Measurements from ENCODE around the gene LUC7L3.
"Not testable (repeated sequence)": the region's sequence is repeated elsewhere in the genome, so short reads cannot be mapped to it uniquely, and the experiment has no call there.

LUC7L3 gene

GRCh38 chr17:50707289-50708049 is 11.9 kb upstream of the LUC7L3 start, which contains the start of gene ANKRD40:
Gene ANKRD40, minus strand, starts transcription at chr17:50707914. Its CDS starts 260 bp downstream, at chr17:50707654.
- Histone ChIP-seq H3K27ac (peak within 1 kb of the TSS; percentile 52 to 99 (median 93)), H3K4me3 (peak within 1 kb of the TSS; percentile 53 to 81 (median 71))

- peak overlapping the region; percentile 53 to 81 (median 71) for H3K4me3 ChIP-seq
These were observed 11.1 kb upstream of the LUC7L3 start for GRCh38 chr17:50708050-50709000.

GRCh38 chr17:50709053-50709452 is 10.3 kb upstream of the LUC7L3 start:
- H3K4me3 ChIP-seq: not testable (repeated sequence)
- peak overlapping the region in 20 of 21 experiments; percentile 52 to 99 (median 94) for H3K27ac ChIP-seq

More at GRCh38 chr17:50708050-50709000, 11.1 kb upstream of the LUC7L3 start:
- peak overlapping the region; percentile 52 to 99 (median 93) for H3K27ac ChIP-seq

DNA sequence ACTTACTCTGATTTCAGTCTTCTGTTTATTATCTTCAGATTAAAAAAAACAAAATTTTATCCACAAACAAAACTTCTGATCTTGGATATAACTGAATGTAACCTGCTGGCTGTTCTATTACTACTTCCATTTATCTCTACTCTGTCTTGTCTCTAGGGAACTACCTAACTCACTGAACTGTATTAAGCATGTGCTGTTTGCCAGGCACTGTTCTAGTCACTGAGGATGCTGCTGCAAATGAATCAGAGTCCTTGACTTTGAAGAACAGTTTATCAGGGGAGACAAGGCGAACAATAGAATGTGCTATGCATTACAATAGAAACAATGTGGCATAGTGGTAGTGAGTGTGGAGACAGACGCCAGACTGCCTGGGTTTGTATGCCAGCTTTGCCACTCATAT is 9.4 kb upstream of the LUC7L3 start:
- H3K27ac ChIP-seq: peak overlapping the region in 6 of 21 experiments; percentile 4 to 99 (median 97)
- no peak overlapping the region for H3K4me3 ChIP-seq

GRCh38 chr17:50710650-50711049 is 8.8 kb upstream of the LUC7L3 start:
- H3K27ac ChIP-seq: peak overlapping the region in 1 of 21 experiments; percentile 26

GRCh38 chr17:50712641-50713040 is 6.8 kb upstream of the LUC7L3 start:
- H3K4me3 ChIP-seq: no peak overlapping the region
- H3K27ac ChIP-seq: no peak overlapping the region

More at GRCh38 chr17:50710650-50711049, 8.8 kb upstream of the LUC7L3 start:
- no peak overlapping the region for H3K4me3 ChIP-seq

DNA sequence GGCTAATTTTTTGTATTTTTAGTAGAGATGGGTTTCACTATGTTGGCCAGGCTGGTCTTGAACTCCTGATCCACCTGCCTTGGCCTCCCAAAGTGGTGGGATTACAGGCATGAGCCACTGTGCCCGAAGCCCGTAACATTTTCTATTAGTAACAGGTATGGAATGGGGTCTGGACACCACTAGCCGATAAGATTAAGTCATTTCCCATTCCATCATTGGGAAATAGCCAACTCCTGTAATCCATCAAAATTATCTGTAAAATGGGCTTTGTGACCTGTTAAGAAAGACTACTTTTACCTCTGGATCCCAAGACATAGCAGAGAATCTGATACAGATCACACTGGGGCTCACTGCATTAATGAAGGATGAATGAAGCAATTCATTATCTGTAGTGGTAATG is 3.9 kb upstream of the LUC7L3 start:
- no peak overlapping the region for H3K4me3 ChIP-seq
- H3K27ac ChIP-seq: no peak overlapping the region

DNA sequence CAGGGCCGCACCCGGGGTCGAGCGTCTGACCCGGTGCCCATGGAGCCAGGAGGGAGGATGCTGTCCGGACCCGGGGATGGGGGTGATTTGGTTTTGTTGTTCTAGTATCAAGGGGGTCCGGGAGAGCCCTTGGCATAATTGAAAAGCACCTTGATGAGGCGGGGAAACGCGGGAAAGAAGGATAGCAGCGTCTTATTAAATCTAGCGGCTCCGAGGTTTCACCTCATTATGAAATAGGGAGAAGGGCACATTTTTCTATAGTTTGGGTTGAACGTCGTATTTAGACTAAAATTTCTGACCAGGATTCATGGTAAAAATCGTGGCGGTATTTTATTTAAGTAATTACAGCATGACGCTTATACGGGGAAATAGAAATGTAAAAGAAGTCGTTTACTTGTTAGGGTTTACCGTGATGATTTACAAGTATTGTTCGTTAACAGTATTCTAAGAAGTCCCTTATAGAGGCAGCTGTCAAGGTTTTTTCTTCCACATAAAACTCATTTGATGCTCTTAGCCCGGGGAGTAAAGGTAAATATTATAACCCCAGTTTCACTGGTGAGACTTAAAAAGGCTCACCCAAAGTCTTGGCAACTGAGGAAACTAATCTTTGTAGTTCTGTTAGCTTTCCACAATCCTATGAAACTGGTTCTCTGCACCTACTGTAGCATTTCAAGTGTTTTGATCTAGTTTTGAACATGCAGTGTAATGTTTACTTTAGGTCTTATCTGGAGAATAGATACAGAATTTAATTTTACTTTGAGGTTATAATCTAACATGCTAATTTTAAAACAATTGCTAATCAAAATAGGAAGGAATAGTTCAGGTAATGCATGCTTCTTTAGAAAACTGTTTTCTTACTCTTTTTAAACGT is 756 bp downstream of the LUC7L3 start:
- Histone ChIP-seq H3K27ac (peak overlapping the region; percentile 84 to 99 (median 96)), H3K4me3 (peak overlapping the region; percentile 84 to 99 (median 94))

DNA sequence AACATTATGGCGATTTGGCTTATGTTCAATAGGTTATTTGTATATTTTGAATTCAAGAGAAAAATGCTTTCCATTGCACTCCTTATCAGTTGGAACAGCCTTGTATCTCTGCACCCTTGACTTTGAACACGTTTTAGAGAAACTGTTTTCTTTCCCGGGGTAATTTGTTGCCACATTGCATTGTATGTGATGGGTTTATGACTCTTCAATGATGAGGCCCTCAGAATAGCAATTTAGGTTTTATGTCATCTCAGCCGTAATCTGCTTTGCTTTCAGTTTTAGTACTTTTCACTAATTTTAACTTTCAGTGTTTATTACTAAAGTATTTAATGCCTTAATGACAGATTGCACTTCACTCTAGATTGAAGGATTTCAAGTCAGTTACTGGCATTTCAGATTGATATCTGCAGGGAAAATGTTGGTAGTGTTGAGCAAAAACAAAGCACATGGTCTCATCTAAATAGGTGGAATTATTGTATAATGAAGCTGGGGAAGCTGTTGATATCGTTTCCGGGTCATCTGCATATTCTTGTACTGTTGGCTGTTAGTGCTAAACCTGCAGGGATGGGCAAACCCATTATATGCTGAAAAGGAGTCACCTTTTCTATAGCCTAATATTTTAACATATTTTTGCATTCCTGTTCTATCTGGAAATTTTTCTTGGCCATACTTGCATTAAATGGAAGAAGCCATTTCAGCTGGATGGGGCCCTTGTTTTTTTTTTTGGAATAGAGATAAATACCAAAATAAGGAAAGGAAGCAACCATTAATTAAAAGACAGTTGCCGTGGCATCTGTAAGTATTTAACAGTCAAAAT is 2.0 kb downstream of the LUC7L3 start:
- Histone ChIP-seq H3K4me3 (peak overlapping the region; percentile 84 to 99 (median 94)), H3K27ac (peak overlapping the region in 10 of 21 experiments; percentile 7 to 99 (median 94))

DNA sequence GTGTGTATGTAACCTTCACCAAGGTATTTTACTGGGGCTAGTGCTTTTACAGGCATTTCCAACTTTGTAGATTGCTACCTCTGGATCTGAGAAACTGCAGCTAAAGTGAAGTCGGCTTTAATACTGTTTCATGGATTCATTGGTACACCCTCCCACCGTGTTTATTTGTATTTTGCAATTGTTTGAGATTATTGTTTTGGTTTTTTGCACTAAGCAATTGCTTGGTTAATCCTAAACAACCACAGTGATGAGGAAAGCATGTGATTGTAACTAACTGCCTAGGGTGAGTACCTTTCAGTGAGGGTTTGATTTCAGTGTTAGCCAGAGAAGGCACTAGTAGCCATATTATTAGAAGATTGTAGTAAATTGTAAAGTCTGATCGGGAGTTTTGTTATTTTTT is 3.3 kb downstream of the LUC7L3 start:
- no peak overlapping the region for H3K4me3 ChIP-seq

GRCh38 chr17:50724622-50725021 is 5.2 kb downstream of the LUC7L3 start:
- H3K27ac ChIP-seq, H3K4me3 ChIP-seq: not testable (repeated sequence)

More for the DNA sequence above, 3.3 kb downstream of the LUC7L3 start:
- no peak overlapping the region for H3K27ac ChIP-seq

- H3K4me3 ChIP-seq: no peak overlapping the region
- no peak overlapping the region for H3K27ac ChIP-seq
These were observed 6.6 kb downstream of the LUC7L3 start for GRCh38 chr17:50725769-50726655.

- Histone ChIP-seq H3K27ac (no peak overlapping the region), H3K4me3 (no peak overlapping the region)
These were observed 8.7 kb downstream of the LUC7L3 start for GRCh38 chr17:50728112-50728429.

DNA sequence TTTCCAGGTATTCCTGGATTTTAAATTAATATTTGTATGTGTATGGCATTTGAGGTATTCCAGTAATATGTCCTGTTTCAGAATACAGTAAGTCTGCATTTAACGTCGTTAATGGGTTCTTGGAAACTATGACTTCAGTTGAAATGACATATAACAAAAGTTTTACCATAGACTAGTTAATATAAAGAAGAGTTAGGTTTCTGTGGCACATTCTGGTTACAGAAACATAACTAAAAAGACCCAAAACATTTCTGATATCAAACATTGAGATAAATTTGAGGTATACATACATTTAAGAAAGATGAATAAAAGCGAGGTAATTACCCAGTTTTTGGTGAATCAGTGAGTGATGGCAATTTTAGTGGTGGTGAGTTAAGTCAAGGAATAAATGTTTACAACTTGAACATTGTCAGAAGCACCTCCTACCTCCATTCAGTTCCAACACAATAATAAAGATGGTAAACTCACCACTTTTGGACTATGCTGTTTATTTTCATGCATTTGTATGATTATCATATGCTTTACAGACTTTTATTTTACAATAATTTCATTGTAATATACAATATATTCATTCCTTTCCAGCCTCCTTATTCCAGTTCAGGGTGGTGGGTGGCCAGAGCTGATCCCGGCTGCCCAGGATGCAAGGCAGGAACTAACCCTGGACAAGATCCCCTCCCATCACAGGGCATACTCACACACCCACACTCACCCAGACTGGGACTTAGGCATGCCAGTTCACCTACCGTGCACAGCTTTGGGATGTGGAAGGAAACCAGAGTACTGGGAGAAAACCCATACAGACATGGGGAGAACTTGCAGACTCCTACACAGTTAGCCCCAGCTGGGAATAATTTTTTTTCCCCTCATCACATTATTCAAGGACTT is 9.7 kb downstream of the LUC7L3 start:
- Histone ChIP-seq H3K4me3 (no peak overlapping the region), H3K27ac (no peak overlapping the region)

DNA sequence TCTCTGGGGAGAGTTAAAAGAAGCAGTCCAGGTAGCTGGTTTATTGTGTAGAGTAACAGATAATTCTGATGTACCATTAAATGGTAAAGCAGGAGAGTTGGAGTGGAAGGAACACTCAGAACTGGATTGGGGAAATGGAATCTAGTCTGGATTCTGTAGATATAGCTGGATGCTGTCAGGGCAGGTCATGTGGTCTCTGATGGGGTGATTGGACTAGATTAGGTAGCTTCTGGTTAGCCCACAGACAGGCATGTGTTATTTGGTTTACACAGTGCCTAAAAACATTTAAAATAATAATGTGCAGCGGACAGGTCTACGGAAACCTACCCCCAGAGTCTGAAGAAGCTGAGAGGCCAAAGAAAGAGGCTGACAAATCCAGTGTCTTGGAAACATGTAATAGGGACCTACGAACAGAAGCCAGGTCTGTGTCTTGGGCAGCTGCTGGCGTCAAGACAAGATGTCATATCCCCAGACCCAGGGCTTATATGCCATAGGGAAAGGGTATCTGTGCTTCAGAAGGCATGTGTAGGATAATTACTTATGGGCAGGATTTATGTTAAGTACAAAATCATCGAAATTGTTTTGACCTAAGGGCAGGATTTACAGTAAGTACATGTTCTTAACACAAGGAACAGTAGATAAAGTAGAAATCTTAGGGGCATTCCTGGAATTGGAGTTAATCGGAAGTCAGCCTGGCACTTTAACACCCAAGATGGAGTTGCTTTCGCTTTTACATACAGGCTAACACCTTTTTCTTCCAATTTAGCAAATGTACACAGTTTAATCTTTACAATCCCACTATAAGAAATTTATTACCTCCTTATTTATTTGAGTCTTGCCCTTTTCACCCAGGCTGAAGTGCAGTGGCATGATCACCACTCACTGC is 12.4 kb downstream of the LUC7L3 start:
- H3K27ac ChIP-seq: peak overlapping the region in 1 of 21 experiments; percentile 29

GRCh38 chr17:50735287-50735686 is 15.9 kb downstream of the LUC7L3 start:
- Histone ChIP-seq H3K4me3 (no peak overlapping the region), H3K27ac (no peak overlapping the region)

More for the DNA sequence above, 12.4 kb downstream of the LUC7L3 start:
- no peak overlapping the region for H3K4me3 ChIP-seq
